Pancreas (tissue), 10 donors: ENCODE results near the gene RGS12. TPM values are rescaled to one million over a fixed set of nuclear protein-coding genes. Genes with fewer than 3 reads are reported as not detected.

Source experiments
- ATAC-seq, 4 donors: fragments of 200-7000 bp; cut with Tn5 transposase; one replicate each; pipeline versions ENCODE4 v1.8.0 to v1.9.1; 2020; ENCODE audit warnings: mild to moderate bottlenecking in 4 of 4, moderate library complexity in 4 of 4
- DNase-seq, 6 donors: peaks; one replicate each; pipeline ENCODE4 v3.0.0-alpha.2; 2020
- FAIRE-seq: peaks from 2 replicates; lab custom pipeline; 2012; peaks lifted over from hg19 to GRCh38; lab: Jason Lieb, UNC
- H3K27ac ChIP-seq, 4 donors: fragments of 200-600 bp; sonication (generic); 1 replicate in 3 of 4; 2 replicates in 1 of 4; pipeline versions ENCODE4 v1.5.0 to v1.8.0; 2020
- H3K27me3 ChIP-seq, 4 donors: fragments of 200-600 bp; one replicate each; pipeline ENCODE4 v1.8.0; 2021
- H3K36me3 ChIP-seq, 3 donors: fragments of 200-600 bp; sonication (generic) in 1 of 3; one replicate each; pipeline versions ENCODE4 v1.5.0 to v1.8.0; 2020 to 2021
- H3K4me1 ChIP-seq, 3 donors: fragments of 200-600 bp; one replicate each; pipeline ENCODE4 v1.8.0; 2021
- H3K4me3 ChIP-seq, 4 donors: fragments of 200-600 bp; sonication (generic) in 2 of 4; one replicate each; pipeline versions ENCODE4 v1.5.0 to v1.8.0; 2020 to 2021
- H3K9me3 ChIP-seq, 4 donors: fragments of 200-600 bp; one replicate each; pipeline ENCODE4 v1.8.0; 2021
- CTCF ChIP-seq, 4 donors: fragments of 200-600 bp; sonication (generic) in 3 of 4; IDR thresholded peaks; one replicate each; pipeline versions ENCODE4 v1.5.0 to v1.8.0; 2021; ENCODE audit warnings: antibody characterized with exemption in 4 of 4
- WGBS, 2 donors: extraction: QIAGEN DNeasy Blood & Tissue Kit; methylation state at CpG; one replicate each; pipeline ENCODE4 v1.1.7; 2013; 5-methylcytosine and 5-hydroxymethylcytosine counted together
- intact Hi-C, 3 donors: fragments of 100-400 bp; cut with DNase I; formaldehyde crosslinking; loops; one replicate each; pipeline versions ENCODE4 v1.11.1 to v1.14.2; 2022
- polyA plus RNA-seq, 2 donors: library from polyadenylated mRNA; stranded (reverse); fragments of 200-250 nt; gene quantifications; one replicate each; pipeline ENCODE4 v1.2.3, GENCODE V29; 2013
- total RNA-seq, 6 donors: library from RNA; stranded (reverse); fragmentation: NEBNext Ultra II Directional in 4 of 6; extraction: Animal tissue kit (Norgen Biotek cat#: 25700) in 4 of 6; gene quantifications; one replicate each; pipeline versions ENCODE4 v1.2.1 to v1.2.4, GENCODE V29; 2021 to 2023
- donor health status: healthy with polysubstance abuse.
- donor health status: DM: no; HTN: no; CAD: no; lungs with moderate emphysema.
- donor health status: DM: no; HTN: no; CAD: no.
- donor health status: control.
- donor health status: control.
- donor health status: Bipolar disorder and iron deficiency.
- donor health status: DM: yes; HTN: yes; CAD: no.
- donor health status: DM: no; HTN: no; CAD: no.
- donor health status: DM: no; HTN: no; CAD: no.
- donor health status: DM: yes; HTN: yes; CAD: no.

Gene RGS12
- total and polyA plus RNA-seq, 8 donors, result 4.6 to 21.6 (median 10.4) TPM

DNA sequence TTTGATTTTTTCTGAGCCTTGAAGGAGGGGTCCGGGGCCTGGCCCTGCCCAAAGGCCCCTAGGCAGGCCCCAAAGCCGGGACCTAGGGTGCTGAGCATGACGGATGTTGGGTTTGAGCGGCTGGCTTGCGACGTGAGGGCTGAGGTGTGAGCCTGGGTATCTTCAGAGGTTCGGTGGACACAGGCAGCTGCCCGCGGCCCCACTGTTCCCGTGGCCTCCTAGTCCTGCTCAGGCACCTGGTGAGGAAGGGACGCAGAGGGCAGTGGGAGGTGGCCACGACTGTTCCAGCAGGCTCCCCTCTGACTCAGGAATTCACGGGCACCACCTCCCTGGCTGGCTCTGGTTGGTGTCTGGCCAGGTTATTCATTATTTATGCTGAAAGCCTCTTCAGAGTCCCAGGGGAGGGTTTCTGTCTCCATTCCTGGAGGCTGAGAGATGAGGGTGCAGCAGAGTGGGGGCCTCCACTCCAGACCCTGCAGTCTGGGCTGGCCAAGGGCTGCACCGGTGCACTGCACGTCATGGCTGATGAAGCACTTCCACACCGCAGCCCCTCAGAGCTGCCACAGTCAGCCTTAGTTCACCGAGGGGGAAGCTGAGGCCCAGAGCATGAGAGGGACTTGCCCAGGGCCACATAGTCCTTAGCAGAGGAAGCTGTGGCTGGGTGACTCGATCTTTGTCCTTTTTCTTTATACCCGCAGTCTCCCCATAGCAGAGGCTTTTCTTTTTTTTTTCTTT is 41.7 kb upstream of the RGS12 start:
- H3K36me3 ChIP-seq, result peaks cover 0 to 7% (median 0%) of the 10 kb centered on the region in 3 donors
- 83 to 86% methylated on average over 19 of the region's 19 CpGs for WGBS, 2 donors
- ATAC-seq, result peak in 2 of 4 donors; percentile 8 to 49
- no peak for TF ChIP-seq CTCF (IDR thresholded peaks at IDR 0.05)
- no peak for FAIRE-seq
- H3K27me3 ChIP-seq, result no peaks in the 10 kb centered on the region
- H3K27ac ChIP-seq, result no peak overlapping the region
- no peaks in the 10 kb centered on the region for H3K4me1 ChIP-seq
- peak in 4 of 6 donors; percentile 12 to 60 (median 33) for DNase-seq
- intact Hi-C loops, result no loop called here
- no peaks in the 10 kb centered on the region for H3K9me3 ChIP-seq
- H3K4me3 ChIP-seq, result no peak overlapping the region

- no peaks in the 10 kb centered on the region for H3K27me3 ChIP-seq
- DNase-seq, result peak in 4 of 6 donors; percentile 7 to 51 (median 26)
Measured at GRCh38 chr4:3251691-3252479, 40.9 kb upstream of the RGS12 start.

DNA sequence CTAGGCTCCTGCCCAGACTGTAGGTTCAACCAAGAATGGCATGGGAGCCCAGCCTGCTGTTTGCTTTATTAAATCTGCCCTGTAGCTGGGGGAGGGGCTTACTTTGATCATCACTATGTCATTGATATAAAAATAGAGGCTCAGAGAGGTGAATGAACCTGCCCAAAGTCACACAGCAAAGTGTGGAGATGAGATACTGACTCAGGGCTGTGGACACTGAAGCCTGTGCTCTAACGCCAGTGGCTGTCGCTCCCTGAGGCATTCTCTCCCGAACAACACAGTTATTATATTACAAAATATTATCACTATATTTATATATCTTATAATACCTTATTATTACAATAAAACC is 40.4 kb upstream of the RGS12 start:
- TF ChIP-seq CTCF (IDR thresholded peaks at IDR 0.05), result no peak
- peaks cover 0 to 7% (median 0%) of the 10 kb centered on the region in 3 donors for H3K36me3 ChIP-seq
- 94 to 95% methylated on average over 3 of the region's 3 CpGs for WGBS, 2 donors
- H3K4me3 ChIP-seq, result no peak overlapping the region
- FAIRE-seq (no peak), ATAC-seq (no peak), DNase-seq (no peak)
- intact Hi-C loops, result no loop called here
- no peak overlapping the region for H3K27ac ChIP-seq
- no peaks in the 10 kb centered on the region for H3K9me3 ChIP-seq
- H3K27me3 ChIP-seq, result no peaks in the 10 kb centered on the region
- no peaks in the 10 kb centered on the region for H3K4me1 ChIP-seq

More at GRCh38 chr4:3251691-3252479, 40.9 kb upstream of the RGS12 start:
- FAIRE-seq, result no peak
- TF ChIP-seq CTCF (IDR thresholded peaks at IDR 0.05), result no peak
- H3K9me3 ChIP-seq, result no peaks in the 10 kb centered on the region
- no peaks in the 10 kb centered on the region for H3K4me1 ChIP-seq
- no peak for ATAC-seq
- WGBS, 2 donors, result 93 to 98% methylated on average over 11 of the region's 11 CpGs
- intact Hi-C loops, result no loop called here
- H3K36me3 ChIP-seq, result peaks cover 0 to 7% (median 0%) of the 10 kb centered on the region in 3 donors
- no peak overlapping the region for H3K4me3 ChIP-seq
- no peak overlapping the region for H3K27ac ChIP-seq

DNA sequence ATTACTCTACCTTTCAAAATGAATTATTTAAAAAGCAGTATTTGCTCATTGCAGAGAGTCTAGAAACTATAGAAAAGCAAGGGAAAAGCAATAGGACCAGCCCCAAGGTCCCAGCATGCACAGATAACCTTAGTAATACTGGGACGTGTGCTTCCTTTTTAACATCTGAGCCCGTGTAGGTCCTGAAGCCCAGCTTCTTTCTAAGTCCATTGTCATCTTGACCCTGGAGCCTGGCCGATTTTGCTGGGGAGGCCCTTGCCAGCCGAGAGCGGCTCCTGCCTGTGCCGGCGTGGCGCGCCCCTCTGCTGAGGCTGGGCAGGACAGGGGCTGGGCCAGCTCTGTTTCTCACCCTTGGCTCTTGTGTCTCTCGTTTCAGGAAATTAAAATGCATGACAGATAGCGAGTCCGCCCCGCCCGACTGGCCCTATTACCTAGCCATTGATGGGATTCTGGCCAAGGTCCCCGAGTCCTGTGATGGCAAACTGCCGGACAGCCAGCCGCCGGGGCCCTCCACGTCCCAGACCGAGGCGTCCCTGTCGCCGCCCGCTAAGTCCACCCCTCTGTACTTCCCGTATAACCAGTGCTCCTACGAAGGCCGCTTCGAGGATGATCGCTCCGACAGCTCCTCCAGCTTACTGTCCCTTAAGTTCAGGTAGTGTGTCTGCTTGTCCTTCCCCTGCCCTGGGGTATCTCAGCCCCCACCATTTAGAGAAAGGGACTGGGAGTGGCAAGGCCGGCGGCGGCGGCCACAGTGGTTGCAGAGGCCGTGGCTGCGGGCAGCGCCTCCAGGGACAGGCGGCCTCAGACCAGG is 39.8 kb upstream of the RGS12 start:
- intact Hi-C loops, result no loop called here
- H3K9me3 ChIP-seq, result no peaks in the 10 kb centered on the region
- H3K36me3 ChIP-seq, result peaks cover 0 to 7% (median 0%) of the 10 kb centered on the region in 3 donors
- WGBS, 2 donors, result 91 to 92% methylated on average over 38 of the region's 38 CpGs
- H3K27ac ChIP-seq, result no peak overlapping the region
- no peak for ATAC-seq
- DNase-seq, result peak in 3 of 6 donors; percentile 8 to 68 (median 50)
- H3K4me3 ChIP-seq, result no peak overlapping the region
- FAIRE-seq, result no peak
- TF ChIP-seq CTCF (IDR thresholded peaks at IDR 0.05), result no peak
- H3K4me1 ChIP-seq, result no peaks in the 10 kb centered on the region
- no peaks in the 10 kb centered on the region for H3K27me3 ChIP-seq
